ENCODE results near the gene PRDX2.

The PRDX2 gene

GRCh38 chr19:12749938-12750521 is 51.6 kb downstream of the PRDX2 start:
- peak; percentile 33 for DNase-seq

GRCh38 chr19:12748489-12748888 is 53.1 kb downstream of the PRDX2 start:
- no peak for DNase-seq
